Sigmoid colon (tissue), 7 donors: ENCODE measurements around the gene TRIP6. TPM values are rescaled to one million over a fixed set of nuclear protein-coding genes. Genes with fewer than 3 reads are reported as not detected.
"Not testable (repeated sequence)": the region's sequence is repeated elsewhere in the genome, so short reads cannot be mapped to it uniquely, and the experiment has no call there.

ENCODE experiments used
- DNase-seq: peaks from one replicate; pipeline ENCODE4 v3.0.0-alpha.2; 2019
- H3K27ac ChIP-seq, 4 donors: fragments of 200-600 bp; sonication (generic); one replicate each; pipeline ENCODE4 v1.5.1; 2016 to 2019; ENCODE audit warnings: mild to moderate bottlenecking in 1 of 4
- H3K27me3 ChIP-seq, 3 donors: fragments of 200-600 bp; sonication (generic); one replicate each; pipeline ENCODE4 v1.5.1; 2019; ENCODE audit warnings: mild to moderate bottlenecking in 1 of 3
- H3K36me3 ChIP-seq, 4 donors: fragments of 200-600 bp; sonication (generic); one replicate each; pipeline ENCODE4 v1.5.1; 2016 to 2019
- H3K4me1 ChIP-seq, 4 donors: fragments of 200-600 bp; sonication (generic); one replicate each; pipeline ENCODE4 v1.5.1; 2017 to 2019
- H3K4me3 ChIP-seq, 4 donors: fragments of 200-600 bp; sonication (generic); one replicate each; pipeline ENCODE4 v1.5.1; 2017 to 2019; ENCODE audit warnings: mild to moderate bottlenecking in 2 of 4, moderate library complexity in 1 of 4
- H3K9me3 ChIP-seq, 4 donors: fragments of 200-600 bp in 3 of 4; sonication (generic) in 3 of 4; one replicate each; pipeline versions ENCODE4 v1.5.1 to v1.6.1; 2013 to 2019
- CTCF ChIP-seq, 4 experiments: fragments of 450-650 bp in 3 of 4; fragments of 200-600 bp in 1 of 4; IDR thresholded peaks; one replicate each; pipeline ENCODE4 v1.5.1; 2016 to 2019; ENCODE audit warnings: antibody characterized with exemption in 4 of 4, mild to moderate bottlenecking in 3 of 4, moderate library complexity in 2 of 4
- EP300 ChIP-seq, 4 donors: sonication (generic); formaldehyde crosslinking; IDR thresholded peaks; one replicate each; pipeline ENCODE4 v1.6.1; 2017; ENCODE audit warnings: antibody characterized with exemption in 4 of 4
- POLR2A ChIP-seq, 2 donors: fragments of 450-650 bp; IDR thresholded peaks; one replicate each; pipeline ENCODE4 v1.6.1; 2016; ENCODE audit warnings: antibody characterized with exemption in 2 of 2, mild to moderate bottlenecking in 2 of 2, moderate library complexity in 2 of 2
- POLR2AphosphoS5 ChIP-seq, 4 donors: sonication (generic); formaldehyde crosslinking; IDR thresholded peaks; one replicate each; pipeline ENCODE4 v1.6.1; 2017; ENCODE audit warnings: antibody characterized with exemption in 4 of 4
- WGBS, 2 donors: extraction: QIAGEN DNeasy Blood & Tissue Kit; methylation state at CpG; one replicate each; pipeline ENCODE4 v1.1.7; 2013; 5-methylcytosine and 5-hydroxymethylcytosine counted together
- intact Hi-C: fragments of 100-400 bp; cut with DNase I; formaldehyde crosslinking; loops from one replicate; pipeline ENCODE4 v1.15.1; 2023
- polyA plus RNA-seq, 3 donors: library from polyadenylated mRNA; stranded (reverse); fragments of 200-250 nt; gene quantifications; one replicate each; pipeline ENCODE4 v1.2.3, GENCODE V29; 2013
- total RNA-seq, 4 donors: library from RNA; depleted of rRNA; stranded (reverse); fragments of >200 nt; gene quantifications; one replicate each; pipeline ENCODE4 v1.1.0, GENCODE V29; 2016
- donor health status: healthy with polysubstance abuse.
- donor health status: Bipolar disorder and iron deficiency.
- donor health status: healthy.

Gene TRIP6
- total and polyA plus RNA-seq, 7 donors: 12.0 to 79.7 (median 45.9) TPM

DNA sequence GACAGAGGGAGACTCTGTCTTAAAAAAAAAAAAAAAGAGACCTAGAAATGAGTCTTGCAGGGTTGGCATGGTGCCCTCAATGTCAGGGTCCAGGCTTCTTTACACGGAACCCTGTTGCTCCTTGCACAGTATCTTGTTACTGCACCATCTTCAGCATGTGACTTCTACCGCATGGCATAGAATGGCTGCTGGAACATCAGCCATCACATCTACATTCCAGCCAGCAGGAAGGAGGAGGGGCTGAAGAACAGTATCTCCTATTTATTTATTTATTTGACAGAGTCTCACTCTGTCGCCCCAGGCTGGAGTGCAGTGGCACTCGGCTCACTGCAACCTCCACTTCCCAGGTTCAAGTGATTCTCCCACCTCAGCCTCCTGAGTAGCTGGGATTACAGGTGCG, 32.2 kb downstream of the TRIP6 start:
- H3K36me3 ChIP-seq: no peaks in the 10 kb centered on the region
- 94 to 96% methylated on average over 5 of the region's 5 CpGs for WGBS, 2 donors
- no peak overlapping the region for H3K4me3 ChIP-seq
- no peak for DNase-seq
- no peaks in the 10 kb centered on the region for H3K9me3 ChIP-seq
- intact Hi-C loops: loop anchor here (5.0 to 10.0 kb wide), 2 partner anchors 178 to 265 kb away; partner anchors contain the start of gene VGF
- peaks cover 0 to 30% (median 28%) of the 10 kb centered on the region in 4 donors for H3K4me1 ChIP-seq
- peaks cover 27 to 76% (median 45%) of the 10 kb centered on the region in 3 donors for H3K27me3 ChIP-seq
- H3K27ac ChIP-seq: no peak overlapping the region
- no peak for TF ChIP-seq CTCF (IDR thresholded peaks at IDR 0.05)
- no peak for TF ChIP-seq POLR2AphosphoS5 (IDR thresholded peaks at IDR 0.05)
- TF ChIP-seq EP300 (IDR thresholded peaks at IDR 0.05): no peak
- TF ChIP-seq POLR2A (IDR thresholded peaks at IDR 0.05): no peak

DNA sequence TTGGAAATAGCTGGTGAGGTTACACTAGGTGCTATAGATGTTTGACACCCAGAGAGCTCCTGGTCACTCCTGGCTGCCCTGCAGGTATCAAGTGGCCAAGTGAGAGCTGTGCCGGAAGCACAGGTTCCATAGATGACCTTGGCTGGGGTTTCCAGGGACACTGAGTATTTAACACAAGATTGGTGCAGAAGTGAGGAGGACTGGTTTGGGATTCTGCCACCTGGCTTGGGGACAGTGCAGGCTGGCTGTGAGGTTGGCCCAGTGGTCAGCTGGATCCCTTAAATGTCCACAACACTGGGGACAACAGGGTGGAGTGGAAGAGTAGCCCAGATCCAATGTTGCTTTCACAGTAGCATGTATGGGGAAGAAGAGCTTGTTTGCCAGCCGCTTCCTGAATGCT, 33.8 kb downstream of the TRIP6 start:
- no peak overlapping the region for H3K27ac ChIP-seq
- no peaks in the 10 kb centered on the region for H3K9me3 ChIP-seq
- TF ChIP-seq CTCF (IDR thresholded peaks at IDR 0.05): no peak
- TF ChIP-seq EP300 (IDR thresholded peaks at IDR 0.05): no peak
- no peak for TF ChIP-seq POLR2A (IDR thresholded peaks at IDR 0.05)
- no peak for DNase-seq
- peaks cover 0 to 15% (median 13%) of the 10 kb centered on the region in 4 donors for H3K4me1 ChIP-seq
- no peak overlapping the region for H3K4me3 ChIP-seq
- 92% methylated on average over 2 of the region's 2 CpGs for WGBS, 2 donors
- intact Hi-C loops: no loop called here
- H3K36me3 ChIP-seq: no peaks in the 10 kb centered on the region
- H3K27me3 ChIP-seq: peaks cover 16 to 61% (median 30%) of the 10 kb centered on the region in 3 donors

- TF ChIP-seq EP300 (IDR thresholded peaks at IDR 0.05) (no peak), POLR2AphosphoS5 (IDR thresholded peaks at IDR 0.05) (no peak), POLR2A (IDR thresholded peaks at IDR 0.05) (no peak), CTCF (IDR thresholded peaks at IDR 0.05) (no peak)
- Histone ChIP-seq H3K27ac (no peak overlapping the region), H3K4me3 (no peak overlapping the region), H3K4me1 (peaks cover 0 to 5% (median 5%) of the 10 kb centered on the region in 4 donors), H3K9me3 (no peaks in the 10 kb centered on the region), H3K36me3 (no peaks in the 10 kb centered on the region), H3K27me3 (peaks cover 8 to 51% (median 22%) of the 10 kb centered on the region in 3 donors)
- WGBS, 2 donors: 13 to 63% methylated on average over 5 of the region's 5 CpGs
- no peak for DNase-seq
- intact Hi-C loops: no loop called here
These were observed 34.7 kb downstream of the TRIP6 start for GRCh38 chr7:100901921-100902332.

- Histone ChIP-seq H3K9me3 (no peaks in the 10 kb centered on the region), H3K27ac (no peak overlapping the region), H3K4me1 (no peaks in the 10 kb centered on the region), H3K27me3 (peaks cover 4 to 44% (median 15%) of the 10 kb centered on the region in 3 donors), H3K36me3 (no peaks in the 10 kb centered on the region), H3K4me3 (no peak overlapping the region)
- DNase-seq: no peak
- 54 to 76% methylated on average over 7 of the region's 7 CpGs for WGBS, 2 donors
- TF ChIP-seq POLR2A (IDR thresholded peaks at IDR 0.05) (no peak), CTCF (IDR thresholded peaks at IDR 0.05) (no peak), EP300 (IDR thresholded peaks at IDR 0.05) (no peak), POLR2AphosphoS5 (IDR thresholded peaks at IDR 0.05) (no peak)
- intact Hi-C loops: no loop called here
These were observed 35.5 kb downstream of the TRIP6 start for GRCh38 chr7:100902638-100903037.

DNA sequence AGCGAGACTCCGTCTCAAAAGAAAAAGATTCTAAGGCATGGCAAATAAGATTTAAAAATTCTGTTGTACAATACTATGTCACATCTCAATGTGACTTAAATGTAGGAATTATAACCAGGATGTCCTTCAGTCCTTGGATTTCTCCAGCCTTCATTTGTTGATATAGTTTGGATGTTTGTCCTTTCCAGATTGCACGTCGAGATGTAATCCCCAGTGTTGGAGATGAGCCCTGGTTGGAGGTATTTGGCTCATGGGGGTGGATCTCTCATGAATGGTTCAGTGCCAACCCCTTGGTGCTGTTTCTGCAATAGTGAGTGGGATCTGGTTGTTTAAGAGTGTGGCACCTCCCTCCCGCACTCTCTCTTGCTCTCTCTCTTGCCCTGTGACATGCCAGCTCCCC, 41.3 kb downstream of the TRIP6 start:
- Histone ChIP-seq H3K27ac (no peak overlapping the region), H3K4me1 (no peaks in the 10 kb centered on the region), H3K36me3 (no peaks in the 10 kb centered on the region), H3K9me3 (no peaks in the 10 kb centered on the region), H3K4me3 (no peak overlapping the region), H3K27me3 (no peaks in the 10 kb centered on the region)
- TF ChIP-seq EP300 (IDR thresholded peaks at IDR 0.05) (no peak), POLR2A (IDR thresholded peaks at IDR 0.05) (no peak), POLR2AphosphoS5 (IDR thresholded peaks at IDR 0.05) (no peak), CTCF (IDR thresholded peaks at IDR 0.05) (no peak)
- no peak for DNase-seq
- intact Hi-C loops: no loop called here
- WGBS, 2 donors: 96 to 98% methylated on average over 5 of the region's 5 CpGs

DNA sequence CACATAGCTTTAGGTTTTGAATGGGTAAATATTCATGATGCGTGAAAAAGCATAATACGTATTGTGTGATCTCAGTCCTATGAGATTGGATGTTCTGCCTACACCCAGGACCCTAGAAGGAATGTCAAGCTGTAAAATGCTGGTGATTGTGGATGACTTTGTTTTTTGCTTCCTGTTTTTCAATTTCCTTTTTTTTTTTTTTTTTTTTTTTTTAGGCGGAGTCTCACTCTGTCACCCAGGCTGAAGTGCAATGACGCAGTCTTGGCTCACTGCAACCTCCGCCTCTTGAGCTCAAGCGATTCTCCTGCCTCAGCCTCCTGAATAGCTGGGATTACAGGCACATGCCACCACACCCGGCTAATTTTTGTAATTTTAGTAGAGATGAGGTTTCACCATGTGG, 43.3 kb downstream of the TRIP6 start:
- H3K4me1 ChIP-seq, H3K27ac ChIP-seq, DNase-seq, H3K27me3 ChIP-seq, H3K9me3 ChIP-seq, H3K4me3 ChIP-seq, H3K36me3 ChIP-seq, intact Hi-C loops: not testable (repeated sequence)
- 19 to 46% methylated on average over 7 of the region's 7 CpGs for WGBS, 2 donors
